ENCODE measurements around the gene TNRC6C.

GRCh38 chr17:78019976-78020716 is 61.6 kb downstream of the TNRC6C start:
- TF ChIP-seq, protein P1, sequence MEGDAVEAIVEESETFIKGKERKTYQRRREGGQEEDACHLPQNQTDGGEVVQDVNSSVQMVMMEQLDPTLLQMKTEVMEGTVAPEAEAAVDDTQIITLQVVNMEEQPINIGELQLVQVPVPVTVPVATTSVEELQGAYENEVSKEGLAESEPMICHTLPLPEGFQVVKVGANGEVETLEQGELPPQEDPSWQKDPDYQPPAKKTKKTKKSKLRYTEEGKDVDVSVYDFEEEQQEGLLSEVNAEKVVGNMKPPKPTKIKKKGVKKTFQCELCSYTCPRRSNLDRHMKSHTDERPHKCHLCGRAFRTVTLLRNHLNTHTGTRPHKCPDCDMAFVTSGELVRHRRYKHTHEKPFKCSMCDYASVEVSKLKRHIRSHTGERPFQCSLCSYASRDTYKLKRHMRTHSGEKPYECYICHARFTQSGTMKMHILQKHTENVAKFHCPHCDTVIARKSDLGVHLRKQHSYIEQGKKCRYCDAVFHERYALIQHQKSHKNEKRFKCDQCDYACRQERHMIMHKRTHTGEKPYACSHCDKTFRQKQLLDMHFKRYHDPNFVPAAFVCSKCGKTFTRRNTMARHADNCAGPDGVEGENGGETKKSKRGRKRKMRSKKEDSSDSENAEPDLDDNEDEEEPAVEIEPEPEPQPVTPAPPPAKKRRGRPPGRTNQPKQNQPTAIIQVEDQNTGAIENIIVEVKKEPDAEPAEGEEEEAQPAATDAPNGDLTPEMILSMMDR (IDR thresholded peaks at IDR 0.05 in 8 of 11, conservative IDR thresholded peaks at IDR 0.05 in 3 of 11), result no peak
- TF ChIP-seq POLR2A (IDR thresholded peaks at IDR 0.05) (no peak), POLR2AphosphoS5 (IDR thresholded peaks at IDR 0.05) (no peak)

All from spleen (tissue), 7 donors.